Activated CD8-positive, alpha-beta memory T cell treated with anti-CD3 and anti-CD28 coated beads, Interleukin-2, amount 50 U/mL, for 1 hour (primary cell): ENCODE results near the gene SMIM20.

Source experiments
- DNase-seq: peaks from one replicate; pipeline ENCODE4 v3.0.0-alpha.2; 2020; ENCODE audit errors: extremely low read depth

The SMIM20 gene

DNA sequence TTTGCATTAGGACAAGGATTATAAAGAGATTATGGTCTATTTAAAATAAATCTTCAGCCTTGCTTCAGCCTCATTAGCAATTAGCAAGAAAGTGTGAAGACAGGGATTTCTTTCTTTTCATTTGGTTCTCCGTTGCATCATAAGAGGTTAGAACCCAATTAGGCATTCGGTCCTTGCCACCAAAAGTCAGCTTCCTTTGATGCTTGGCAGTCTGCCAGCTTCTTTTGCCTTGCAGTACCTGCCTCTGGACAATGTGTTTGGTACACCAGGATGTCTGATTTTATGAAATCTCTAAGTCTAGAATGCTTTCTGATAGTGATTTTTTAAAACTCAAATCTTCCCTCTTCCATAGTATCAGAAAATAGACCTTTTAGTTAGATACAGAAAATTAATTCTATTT lies 12.4 kb downstream of the SMIM20 start:
- no peak for DNase-seq

DNA sequence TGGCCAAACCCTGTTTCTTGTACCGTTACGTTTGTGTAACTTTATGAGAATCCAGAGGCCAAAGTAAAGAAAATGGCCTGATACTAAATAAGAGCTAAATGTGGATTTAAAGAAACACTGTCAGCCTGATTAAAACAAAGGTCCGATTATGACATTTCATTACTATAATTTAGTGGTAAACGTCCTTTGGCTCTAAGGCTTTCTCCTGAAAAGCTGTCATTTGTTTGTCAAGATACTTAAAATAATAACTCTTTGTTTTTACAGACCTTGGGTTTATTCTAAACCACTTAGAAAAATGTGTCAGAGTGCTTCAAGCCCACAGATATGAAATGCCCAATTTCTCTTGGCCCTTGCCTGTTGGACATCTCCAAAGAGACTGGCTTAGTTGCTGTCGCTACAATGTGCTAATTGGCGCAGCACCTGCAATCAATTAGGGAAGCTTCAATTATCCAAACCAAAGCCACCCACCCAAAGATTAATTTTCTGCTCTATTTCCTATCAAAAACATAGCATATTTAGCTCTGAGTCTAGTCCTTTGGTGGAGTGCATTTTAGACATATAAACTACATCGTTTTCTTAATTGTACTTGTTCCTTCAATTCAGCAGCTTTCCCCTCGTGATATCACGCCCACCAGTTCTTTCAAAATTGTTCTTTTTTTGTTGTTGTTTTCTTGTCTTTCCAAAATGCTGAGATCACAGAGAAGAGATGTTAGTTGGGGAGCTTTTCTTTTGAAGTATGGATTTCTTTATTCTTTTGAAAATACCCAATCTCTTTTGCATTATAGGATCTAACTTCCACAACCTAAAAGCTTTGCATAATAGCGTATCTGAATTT lies 13.6 kb downstream of the SMIM20 start:
- DNase-seq = no peak

DNA sequence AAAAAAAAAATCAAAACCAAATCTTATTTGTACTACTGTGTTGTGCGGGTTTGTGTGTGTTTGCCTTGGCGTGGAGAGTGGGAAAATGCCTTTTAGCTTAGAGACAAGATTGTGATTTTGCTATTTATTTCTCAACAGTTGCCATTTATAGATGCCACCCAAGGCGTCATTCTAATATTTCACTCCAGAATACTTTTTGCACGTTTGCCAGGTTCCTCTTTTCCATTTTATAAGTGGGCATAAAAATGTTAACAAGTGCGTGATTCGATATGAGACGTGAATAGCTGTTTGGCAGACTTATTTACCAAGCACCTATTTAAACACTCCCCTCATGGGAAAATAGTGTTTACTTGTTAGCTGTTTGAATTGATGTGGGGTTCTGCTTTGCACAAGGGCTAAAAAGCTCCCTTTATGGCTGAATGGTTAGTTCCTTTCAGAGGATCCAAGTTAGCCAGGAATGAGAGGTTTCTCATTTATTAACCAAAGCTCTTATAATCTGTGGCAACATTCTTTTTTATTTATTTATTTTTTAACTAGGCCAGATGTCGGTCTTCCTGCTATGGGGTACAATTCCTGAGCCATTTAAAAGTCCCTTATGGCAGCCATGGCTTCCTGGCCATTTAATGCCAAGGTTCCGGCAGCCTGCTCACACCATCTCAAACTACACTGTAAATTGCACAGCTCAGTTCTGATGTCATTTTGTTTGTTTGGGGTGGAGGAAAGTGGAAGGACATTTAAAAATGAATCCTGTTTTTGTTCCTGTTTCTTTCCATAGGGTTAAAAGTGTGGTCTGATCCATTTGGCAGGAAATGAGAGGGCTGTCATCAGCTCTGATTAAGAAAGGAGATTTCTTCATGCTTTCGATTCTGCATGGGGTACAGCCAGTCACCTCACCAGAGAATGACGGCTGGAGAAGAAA lies 14.6 kb downstream of the SMIM20 start:
- no peak for DNase-seq

GRCh38 chr4:25929298-25929686 lies 15.3 kb downstream of the SMIM20 start:
- no peak for DNase-seq

DNA sequence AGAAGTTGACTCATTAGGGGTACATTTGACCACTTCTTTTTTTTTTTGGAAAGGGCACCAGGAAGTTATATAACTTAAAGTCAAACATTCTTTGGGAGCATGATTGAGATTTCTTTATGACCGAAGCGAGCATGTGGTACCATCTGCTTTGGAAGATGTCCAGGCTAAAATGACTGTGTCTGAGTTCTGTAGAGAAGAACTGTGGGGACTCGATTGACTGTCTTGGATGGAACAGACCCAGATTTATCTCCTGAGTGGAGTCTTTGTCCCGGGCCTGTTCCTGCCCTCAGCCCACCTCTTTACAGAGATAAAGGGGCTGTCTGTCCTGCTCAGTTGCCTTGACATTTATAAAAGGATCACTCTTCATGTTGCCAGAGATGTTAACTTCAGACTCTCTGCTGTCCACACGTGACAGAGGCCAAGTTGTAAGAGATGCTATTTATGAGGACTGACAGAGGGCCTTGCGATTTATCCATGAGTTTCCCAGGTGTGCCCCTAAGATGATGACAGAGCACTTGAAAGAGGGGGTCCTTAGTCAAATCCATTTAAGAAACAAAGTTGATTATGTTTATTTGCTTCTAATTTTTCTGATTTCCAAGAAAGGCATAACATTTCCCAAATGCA lies 16.8 kb downstream of the SMIM20 start:
- no peak for DNase-seq

DNA sequence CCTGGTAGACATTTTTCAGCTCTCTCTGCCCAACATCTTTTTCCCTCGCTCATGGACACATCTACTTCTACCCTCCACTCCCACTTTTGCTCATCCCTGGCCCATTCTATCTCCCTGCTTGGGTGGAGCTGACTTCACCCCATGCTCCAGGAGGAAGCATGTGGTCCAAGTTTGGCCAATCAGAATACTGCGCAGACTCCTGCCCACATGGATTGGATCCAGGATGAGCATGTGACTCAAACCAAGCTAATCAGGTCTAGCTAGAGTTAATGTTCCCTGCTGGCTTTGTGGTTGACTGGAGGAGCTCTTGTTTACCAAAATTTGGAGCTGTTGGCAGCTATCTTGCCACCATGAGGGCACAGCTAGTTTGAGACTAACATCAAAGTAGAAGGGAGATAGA lies 22.7 kb downstream of the SMIM20 start:
- DNase-seq = no peak

- DNase-seq = no peak
Measured at GRCh38 chr4:25937801-25938200, 23.8 kb downstream of the SMIM20 start.

DNA sequence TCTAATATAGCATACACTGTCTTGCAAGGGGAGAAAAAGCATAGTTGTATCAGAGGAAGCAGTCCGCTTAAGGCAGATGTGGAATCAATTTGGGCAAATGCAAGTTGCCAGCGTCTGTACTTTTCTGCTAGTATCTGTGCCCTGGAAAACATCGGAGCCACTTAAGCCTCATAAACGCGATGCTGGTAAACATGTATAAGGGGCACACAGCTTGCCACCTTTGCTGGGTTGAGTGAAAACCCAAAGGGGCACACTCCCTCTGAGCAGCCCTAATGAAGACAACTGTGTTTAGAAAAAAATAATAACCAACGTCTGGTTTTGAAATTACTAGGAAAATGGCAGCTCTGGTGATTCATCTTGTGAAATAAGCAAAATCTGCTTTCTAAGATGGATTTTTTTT lies 24.3 kb downstream of the SMIM20 start:
- no peak for DNase-seq

- no peak for DNase-seq
Measured at GRCh38 chr4:25938787-25939186, 24.8 kb downstream of the SMIM20 start.

- DNase-seq = no peak
Measured at GRCh38 chr4:25939330-25939729, 25.3 kb downstream of the SMIM20 start.

- DNase-seq = no peak
Measured at GRCh38 chr4:25941457-25942221, 27.6 kb downstream of the SMIM20 start.

GRCh38 chr4:25943312-25943711 lies 29.3 kb downstream of the SMIM20 start:
- DNase-seq = no peak

DNA sequence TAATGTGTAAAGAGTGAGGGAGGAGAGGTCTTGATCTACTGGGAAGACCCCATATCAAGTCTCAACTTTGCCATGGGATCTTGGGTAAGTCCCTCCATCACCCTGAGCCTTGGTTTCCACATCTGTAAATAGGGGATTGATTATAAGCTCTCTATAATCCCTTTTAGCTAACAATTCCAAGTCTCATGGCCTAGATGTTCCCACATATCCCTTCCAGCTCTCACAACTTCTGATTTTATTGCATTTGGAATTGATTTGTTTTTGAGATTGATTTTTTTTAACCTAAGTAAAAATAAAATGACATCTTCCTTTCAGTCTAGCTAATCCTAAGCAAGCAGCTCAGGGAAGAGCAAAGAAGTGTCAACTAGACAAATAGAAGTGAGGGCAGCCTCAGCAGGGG lies 29.8 kb downstream of the SMIM20 start:
- DNase-seq = no peak

DNA sequence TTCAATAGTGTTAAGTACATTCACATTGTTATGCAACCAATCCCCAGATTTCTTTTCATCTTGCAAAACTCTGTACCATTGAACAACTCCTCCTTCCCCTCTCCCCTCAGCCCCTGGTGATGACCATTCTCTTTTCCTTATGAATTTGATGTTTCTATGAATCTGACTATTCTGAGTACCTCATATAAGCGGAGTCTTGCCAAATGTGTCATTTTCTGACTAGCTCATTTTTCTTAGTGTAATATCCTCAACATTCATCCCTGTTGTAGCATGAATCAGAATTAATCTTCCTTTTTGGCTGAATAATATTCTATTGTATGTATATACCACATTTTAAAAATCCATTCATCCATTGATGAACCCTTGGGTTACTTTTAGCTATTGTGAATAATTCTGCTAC lies 34.0 kb downstream of the SMIM20 start:
- no peak for DNase-seq

- no peak for DNase-seq
Measured at GRCh38 chr4:25949173-25949748, 35.2 kb downstream of the SMIM20 start.

DNA sequence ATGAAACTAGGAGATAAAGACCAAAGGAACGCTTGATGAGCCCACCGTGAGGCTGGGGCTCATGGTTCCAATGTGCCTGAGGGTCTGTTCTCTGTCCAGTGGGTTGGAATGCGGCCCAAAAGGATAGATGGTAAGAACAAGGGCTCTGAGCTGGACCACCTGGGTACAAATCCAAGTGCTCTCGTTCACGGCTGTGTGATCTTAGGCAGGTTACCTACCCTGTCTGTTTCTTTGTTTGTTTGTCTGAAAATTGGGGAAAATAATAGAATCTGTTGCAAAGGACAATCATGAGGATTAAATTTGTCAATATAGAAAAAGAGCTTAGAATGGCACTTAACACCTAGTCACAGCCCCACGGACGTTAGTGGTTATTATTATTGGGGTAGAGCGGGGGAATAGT lies 36.0 kb downstream of the SMIM20 start:
- no peak for DNase-seq

- no peak for DNase-seq
Measured at GRCh38 chr4:25950461-25951389, 36.7 kb downstream of the SMIM20 start.

DNA sequence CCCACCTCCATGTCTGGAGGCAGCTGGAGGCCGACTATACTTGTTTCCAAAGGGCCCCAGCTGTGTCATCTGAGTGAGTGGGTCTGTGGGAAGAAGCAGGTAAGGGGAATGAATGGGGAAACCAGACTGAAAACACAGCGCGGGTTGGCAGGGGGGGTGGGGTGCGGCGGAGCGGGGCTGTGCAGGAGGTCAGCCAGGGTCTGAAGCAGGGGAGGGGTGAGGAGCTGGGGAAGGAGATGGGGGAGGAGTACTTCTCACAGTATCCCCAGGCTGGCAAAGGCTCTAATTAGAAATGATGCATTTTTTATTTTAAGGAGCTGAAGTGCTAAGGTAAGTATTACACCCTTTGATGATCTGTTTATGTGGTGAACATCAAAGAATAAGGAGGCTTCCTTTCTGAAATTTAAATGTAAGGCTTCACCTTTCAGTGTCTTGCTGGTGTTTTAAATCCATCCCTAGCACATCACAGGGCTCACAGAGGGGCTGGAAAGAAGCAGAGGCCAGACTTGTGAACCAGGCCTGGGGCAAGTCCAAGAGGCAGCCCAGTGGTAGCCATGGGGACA lies 37.5 kb downstream of the SMIM20 start:
- DNase-seq = no peak

DNA sequence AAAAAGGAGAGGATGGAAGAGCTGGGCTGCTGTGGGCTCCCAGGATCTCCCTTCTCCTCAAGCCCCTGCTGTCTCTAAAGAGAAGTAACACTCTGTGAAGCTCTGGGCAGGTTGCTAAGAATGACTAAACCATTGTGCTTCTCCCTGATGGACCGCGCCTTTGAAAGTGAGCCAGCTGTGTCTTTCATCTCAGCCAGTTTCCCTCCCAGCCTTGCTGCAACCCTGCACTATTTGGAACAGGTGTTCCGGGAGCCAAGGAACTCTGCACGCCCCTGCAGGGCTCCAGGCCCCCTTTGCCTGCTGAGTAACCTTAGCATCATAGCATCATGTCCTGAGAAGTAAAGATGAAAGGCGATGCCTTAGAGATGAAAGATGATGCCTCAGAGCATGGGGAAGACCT lies 39.7 kb downstream of the SMIM20 start:
- no peak for DNase-seq
